HEK293 (cell line): ENCODE measurements around the gene FNDC1.

Source experiments
- CTCF ChIA-PET: fragments of 350-600 bp; formaldehyde crosslinking; extraction: SDS; loops from one replicate; lab custom pipeline; 2021; ENCODE audit warnings: antibody characterized with exemption; lab: Yijun Ruan, JAX
- POLR2A ChIA-PET: fragments of 300-600 bp; formaldehyde crosslinking; extraction: SDS; loops from one replicate; lab custom pipeline; 2020; ENCODE audit warnings: antibody characterized with exemption, inconsistent platforms; lab: Yijun Ruan, JAX
- H3K27ac ChIP-seq: fragments of 200-500 bp; sonication (Bioruptor generic); 2 replicates; pipeline ENCODE4 v1.5.1; 2014; ENCODE audit warnings: low read depth, low read length, control low read depth, inconsistent platforms; ENCODE audit errors: extremely low read depth
- H3K36me3 ChIP-seq, 2 experiments: fragments of 200-500 bp in 1 of 2; sonication (Bioruptor generic) in 1 of 2; 1 replicate in 1 of 2; 2 replicates in 1 of 2; pipeline ENCODE4 v1.5.1; 2014 to 2017; ENCODE audit warnings: inconsistent platforms in 2 of 2, low read length in 2 of 2; ENCODE audit not compliant: control insufficient read depth in 2 of 2, insufficient read depth in 1 of 2
- H3K4me1 ChIP-seq: fragments of 200-500 bp; sonication (Bioruptor generic); 2 replicates; pipeline ENCODE4 v1.5.1; 2014; ENCODE audit warnings: mild to moderate bottlenecking, low read length, inconsistent platforms; ENCODE audit not compliant: control insufficient read depth, insufficient read depth
- H3K4me3 ChIP-seq: 2 replicates; pipeline ENCODE4 v1.5.1; 2011; ENCODE audit warnings: low read depth, mild to moderate bottlenecking, control low read depth, low read length, moderate library complexity
- H3K9me3 ChIP-seq: fragments of 200-500 bp; sonication (Bioruptor generic); 2 replicates; pipeline ENCODE4 v1.5.1; 2014; ENCODE audit warnings: low read depth, low read length, inconsistent platforms; ENCODE audit not compliant: control insufficient read depth, insufficient read depth
- MYNN ChIP-seq: fragments of 450-650 bp; formaldehyde crosslinking; IDR thresholded peaks from 2 replicates; pipeline ENCODE4 v1.5.1; 2016; ENCODE audit warnings: missing biosample characterization, missing genetic modification characterization, borderline replicate concordance
- SCRT2 ChIP-seq: fragments of 450-650 bp; formaldehyde crosslinking; IDR thresholded peaks from 2 replicates; pipeline ENCODE4 v1.5.1; 2016; ENCODE audit warnings: missing biosample characterization, missing genetic modification characterization
- ZFP3 ChIP-seq: fragments of 450-650 bp; formaldehyde crosslinking; IDR thresholded peaks from 2 replicates; pipeline ENCODE4 v1.5.1; 2016; ENCODE audit warnings: low read depth, missing biosample characterization, missing genetic modification characterization
- ZNF155 ChIP-seq: fragments of 450-650 bp; formaldehyde crosslinking; IDR thresholded peaks from 2 replicates; pipeline ENCODE4 v1.5.1; 2016; ENCODE audit warnings: missing biosample characterization, missing genetic modification characterization
- ZNF174 ChIP-seq: fragments of 450-650 bp; formaldehyde crosslinking; IDR thresholded peaks from 2 replicates; pipeline ENCODE4 v1.5.0; 2017; ENCODE audit warnings: missing biosample characterization, mild to moderate bottlenecking, missing genetic modification characterization
- ZNF248 ChIP-seq: fragments of 450-650 bp; formaldehyde crosslinking; IDR thresholded peaks from 2 replicates; pipeline ENCODE4 v1.5.1; 2017; ENCODE audit warnings: missing biosample characterization, missing genetic modification characterization
- ZNF449 ChIP-seq: fragments of 450-650 bp; formaldehyde crosslinking; IDR thresholded peaks from 2 replicates; pipeline ENCODE4 v1.5.1; 2017; ENCODE audit warnings: missing biosample characterization, mild to moderate bottlenecking, missing genetic modification characterization, moderate library complexity
- ZNF514 ChIP-seq: fragments of 450-650 bp; formaldehyde crosslinking; IDR thresholded peaks from 2 replicates; pipeline ENCODE4 v1.5.1; 2016; ENCODE audit warnings: missing biosample characterization, missing genetic modification characterization
- ZNF549 ChIP-seq: fragments of 450-650 bp; IDR thresholded peaks from 2 replicates; pipeline ENCODE4 v1.5.1; 2018; ENCODE audit warnings: missing biosample characterization, missing genetic modification characterization, mild to moderate bottlenecking, inconsistent platforms, moderate library complexity
- ZNF558 ChIP-seq: fragments of 450-650 bp; formaldehyde crosslinking; IDR thresholded peaks from 2 replicates; pipeline ENCODE4 v1.5.1; 2016; ENCODE audit warnings: missing biosample characterization, missing genetic modification characterization
- ZNF571 ChIP-seq: fragments of 450-650 bp; formaldehyde crosslinking; IDR thresholded peaks from 2 replicates; pipeline ENCODE4 v1.5.0; 2017; ENCODE audit warnings: missing biosample characterization, missing genetic modification characterization
- ZNF654 ChIP-seq: fragments of 450-650 bp; formaldehyde crosslinking; IDR thresholded peaks from 2 replicates; pipeline ENCODE4 v1.5.1; 2016; ENCODE audit warnings: low read depth, missing biosample characterization, missing genetic modification characterization
- ZNF692 ChIP-seq: fragments of 450-650 bp; formaldehyde crosslinking; IDR thresholded peaks from 2 replicates; pipeline ENCODE4 v1.5.1; 2016; ENCODE audit warnings: missing biosample characterization, missing genetic modification characterization
- ZNF707 ChIP-seq: fragments of 450-650 bp; formaldehyde crosslinking; IDR thresholded peaks from 2 replicates; pipeline ENCODE4 v1.5.1; 2016; ENCODE audit warnings: missing biosample characterization, missing genetic modification characterization
- TF ChIP-seq, protein P1 (sequence below): fragments of 450-650 bp; formaldehyde crosslinking; IDR thresholded peaks from 2 replicates; pipeline ENCODE4 v1.5.1; 2016; ENCODE audit warnings: missing biosample characterization, missing genetic modification characterization
- TF ChIP-seq, protein P2 (sequence below): fragments of 450-650 bp; formaldehyde crosslinking; IDR thresholded peaks from 2 replicates; pipeline ENCODE4 v1.5.1; 2017; ENCODE audit warnings: missing biosample characterization, missing genetic modification characterization
- TF ChIP-seq, protein P3 (sequence below): fragments of 450-650 bp; formaldehyde crosslinking; IDR thresholded peaks from 2 replicates; pipeline ENCODE4 v1.5.1; 2016; ENCODE audit warnings: missing biosample characterization, missing genetic modification characterization

The FNDC1 gene

GRCh38 chr6:159217595-159218275 is 48.5 kb downstream of the FNDC1 start:
- ChIA-PET CTCF (interaction anchor here (0.5 to 1.0 kb wide), 6 partner anchors 31 to 246 kb away, joined by 3 to 4 read pairs (median 3); no protein-coding TSS in a partner anchor), POLR2A (no interaction called here)
- TF ChIP-seq SCRT2 (tag by site-specific recombination): 0 out of 2 replicates have a peak, but pooled peaks have one; percentile 20
- TF ChIP-seq ZNF514 (tag by site-specific recombination): no peak
- TF ChIP-seq, protein P1, sequence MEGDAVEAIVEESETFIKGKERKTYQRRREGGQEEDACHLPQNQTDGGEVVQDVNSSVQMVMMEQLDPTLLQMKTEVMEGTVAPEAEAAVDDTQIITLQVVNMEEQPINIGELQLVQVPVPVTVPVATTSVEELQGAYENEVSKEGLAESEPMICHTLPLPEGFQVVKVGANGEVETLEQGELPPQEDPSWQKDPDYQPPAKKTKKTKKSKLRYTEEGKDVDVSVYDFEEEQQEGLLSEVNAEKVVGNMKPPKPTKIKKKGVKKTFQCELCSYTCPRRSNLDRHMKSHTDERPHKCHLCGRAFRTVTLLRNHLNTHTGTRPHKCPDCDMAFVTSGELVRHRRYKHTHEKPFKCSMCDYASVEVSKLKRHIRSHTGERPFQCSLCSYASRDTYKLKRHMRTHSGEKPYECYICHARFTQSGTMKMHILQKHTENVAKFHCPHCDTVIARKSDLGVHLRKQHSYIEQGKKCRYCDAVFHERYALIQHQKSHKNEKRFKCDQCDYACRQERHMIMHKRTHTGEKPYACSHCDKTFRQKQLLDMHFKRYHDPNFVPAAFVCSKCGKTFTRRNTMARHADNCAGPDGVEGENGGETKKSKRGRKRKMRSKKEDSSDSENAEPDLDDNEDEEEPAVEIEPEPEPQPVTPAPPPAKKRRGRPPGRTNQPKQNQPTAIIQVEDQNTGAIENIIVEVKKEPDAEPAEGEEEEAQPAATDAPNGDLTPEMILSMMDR (tag by site-specific recombination): 0 out of 2 replicates have a peak, but pooled peaks have one; percentile 26
- no peaks in the 10 kb centered on the region for H3K9me3 ChIP-seq
- H3K27ac ChIP-seq: no peak overlapping the region
- no peaks in the 10 kb centered on the region for H3K36me3 ChIP-seq
- H3K4me3 ChIP-seq: no peak overlapping the region
- H3K4me1 ChIP-seq: no peaks in the 10 kb centered on the region

- POLR2A ChIA-PET: no interaction called here
- TF ChIP-seq ZNF558 (no peak), ZNF174 (tag by site-specific recombination) (no peak), ZNF707 (tag by site-specific recombination) (no peak), ZNF692 (tag by site-specific recombination) (no peak), ZNF155 (tag by site-specific recombination) (no peak), ZNF571 (tag by site-specific recombination) (no peak), SCRT2 (tag by site-specific recombination) (no peak), ZNF549 (tag by site-specific recombination) (no peak), ZNF654 (no peak), ZNF248 (no peak), MYNN (tag by site-specific recombination) (no peak), ZFP3 (tag by site-specific recombination) (no peak), ZNF449 (no peak)
- TF ChIP-seq, protein P2, sequence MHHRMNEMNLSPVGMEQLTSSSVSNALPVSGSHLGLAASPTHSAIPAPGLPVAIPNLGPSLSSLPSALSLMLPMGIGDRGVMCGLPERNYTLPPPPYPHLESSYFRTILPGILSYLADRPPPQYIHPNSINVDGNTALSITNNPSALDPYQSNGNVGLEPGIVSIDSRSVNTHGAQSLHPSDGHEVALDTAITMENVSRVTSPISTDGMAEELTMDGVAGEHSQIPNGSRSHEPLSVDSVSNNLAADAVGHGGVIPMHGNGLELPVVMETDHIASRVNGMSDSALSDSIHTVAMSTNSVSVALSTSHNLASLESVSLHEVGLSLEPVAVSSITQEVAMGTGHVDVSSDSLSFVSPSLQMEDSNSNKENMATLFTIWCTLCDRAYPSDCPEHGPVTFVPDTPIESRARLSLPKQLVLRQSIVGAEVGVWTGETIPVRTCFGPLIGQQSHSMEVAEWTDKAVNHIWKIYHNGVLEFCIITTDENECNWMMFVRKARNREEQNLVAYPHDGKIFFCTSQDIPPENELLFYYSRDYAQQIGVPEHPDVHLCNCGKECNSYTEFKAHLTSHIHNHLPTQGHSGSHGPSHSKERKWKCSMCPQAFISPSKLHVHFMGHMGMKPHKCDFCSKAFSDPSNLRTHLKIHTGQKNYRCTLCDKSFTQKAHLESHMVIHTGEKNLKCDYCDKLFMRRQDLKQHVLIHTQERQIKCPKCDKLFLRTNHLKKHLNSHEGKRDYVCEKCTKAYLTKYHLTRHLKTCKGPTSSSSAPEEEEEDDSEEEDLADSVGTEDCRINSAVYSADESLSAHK (tag by site-specific recombination): no peak
- TF ChIP-seq, protein P3, sequence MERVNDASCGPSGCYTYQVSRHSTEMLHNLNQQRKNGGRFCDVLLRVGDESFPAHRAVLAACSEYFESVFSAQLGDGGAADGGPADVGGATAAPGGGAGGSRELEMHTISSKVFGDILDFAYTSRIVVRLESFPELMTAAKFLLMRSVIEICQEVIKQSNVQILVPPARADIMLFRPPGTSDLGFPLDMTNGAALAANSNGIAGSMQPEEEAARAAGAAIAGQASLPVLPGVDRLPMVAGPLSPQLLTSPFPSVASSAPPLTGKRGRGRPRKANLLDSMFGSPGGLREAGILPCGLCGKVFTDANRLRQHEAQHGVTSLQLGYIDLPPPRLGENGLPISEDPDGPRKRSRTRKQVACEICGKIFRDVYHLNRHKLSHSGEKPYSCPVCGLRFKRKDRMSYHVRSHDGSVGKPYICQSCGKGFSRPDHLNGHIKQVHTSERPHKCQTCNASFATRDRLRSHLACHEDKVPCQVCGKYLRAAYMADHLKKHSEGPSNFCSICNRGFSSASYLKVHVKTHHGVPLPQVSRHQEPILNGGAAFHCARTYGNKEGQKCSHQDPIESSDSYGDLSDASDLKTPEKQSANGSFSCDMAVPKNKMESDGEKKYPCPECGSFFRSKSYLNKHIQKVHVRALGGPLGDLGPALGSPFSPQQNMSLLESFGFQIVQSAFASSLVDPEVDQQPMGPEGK (tag by site-specific recombination): no peak
- Histone ChIP-seq H3K9me3 (no peaks in the 10 kb centered on the region), H3K4me3 (no peak overlapping the region), H3K4me1 (no peaks in the 10 kb centered on the region), H3K36me3 (no peaks in the 10 kb centered on the region), H3K27ac (no peak overlapping the region)
- CTCF ChIA-PET: interaction anchor here (1.7 kb wide), 1 partner anchor 33 kb away, joined by 9 read pairs; no protein-coding TSS in a partner anchor
These were observed 50.9 kb downstream of the FNDC1 start for GRCh38 chr6:159220093-159220492.
